Endothelial cell of umbilical vein (primary cell): ENCODE data around the gene ACTR1A. TPM values are rescaled to one million over a fixed set of nuclear protein-coding genes. Genes with fewer than 3 reads are reported as not detected.

Experiments
- BruUV-seq: library from RNA; stranded (reverse); fragments of 400-500 nt; replicated peaks from 2 replicates; lab custom pipeline; 2021; lab: Mats Ljungman, UMichigan
- CTCF ChIA-PET: fragments of 300-600, 350-600 bp; sonication (Branson Sonifier 250); formaldehyde crosslinking; loops from one replicate; lab custom pipeline; 2021; ENCODE audit warnings: antibody characterized with exemption, inconsistent platforms; lab: Charles Lee
- POLR2A ChIA-PET: fragments of 300-600, 350-600 bp; sonication (Branson Sonifier 250); formaldehyde crosslinking; loops from one replicate; lab custom pipeline; 2021; ENCODE audit warnings: antibody characterized with exemption, inconsistent platforms; lab: Charles Lee
- DNase-seq: peaks from one replicate; pipeline ENCODE4 v3.0.0-alpha.2; 2011; ENCODE audit warnings: low read depth, low spot score
- FAIRE-seq: peaks from 2 replicates; lab custom pipeline; 2011; peaks lifted over from hg19 to GRCh38; lab: Jason Lieb, UNC
- H2AFZ ChIP-seq: 2 replicates; pipeline ENCODE4 v1.6.0; 2012; ENCODE audit warnings: low read depth, low read length, control low read depth, inconsistent platforms
- H3K27ac ChIP-seq: 2 replicates; pipeline ENCODE4 v1.5.1; 2011; ENCODE audit warnings: low read depth, mild to moderate bottlenecking, control low read depth, low read length, moderate library complexity; ENCODE audit not compliant: insufficient read depth
- H3K27me3 ChIP-seq, 2 experiments: 2 replicates each; pipeline versions ENCODE4 v1.6.0 to v1.6.1; 2011; ENCODE audit warnings: low read length in 2 of 2, mixed read lengths in 1 of 2; ENCODE audit not compliant: control insufficient read depth in 2 of 2, insufficient read depth in 2 of 2
- H3K36me3 ChIP-seq, 2 experiments: 2 replicates in 1 of 2; 3 replicates in 1 of 2; pipeline ENCODE4 v1.5.1; 2011; ENCODE audit warnings: low read length in 2 of 2, mild to moderate bottlenecking in 1 of 2, moderate library complexity in 1 of 2; ENCODE audit not compliant: control insufficient read depth in 2 of 2, insufficient read depth in 2 of 2; ENCODE audit errors: extremely low read depth in 1 of 2
- H3K4me1 ChIP-seq: 3 replicates; pipeline ENCODE4 v1.5.1; 2011; ENCODE audit warnings: mild to moderate bottlenecking, low read length; ENCODE audit not compliant: control insufficient read depth, insufficient read depth; ENCODE audit errors: extremely low read depth
- H3K4me2 ChIP-seq: 2 replicates; pipeline ENCODE4 v1.6.1; 2011; ENCODE audit warnings: low read length, control low read depth, mixed read lengths; ENCODE audit not compliant: insufficient read depth
- H3K4me3 ChIP-seq, 3 experiments: fragments of 200-600 bp in 1 of 3; sonication (generic), shearing (Covaris generic) in 1 of 3; replicated peaks in 1 of 3; 2 replicates each; pipeline ENCODE4 v1.5.1; 2011 to 2016; ENCODE audit warnings: control low read depth in 3 of 3, low read length in 3 of 3, mild to moderate bottlenecking in 2 of 3, inconsistent platforms in 1 of 3, low read depth in 1 of 3, moderate library complexity in 1 of 3; ENCODE audit not compliant: insufficient read depth in 1 of 3
- H3K79me2 ChIP-seq: 2 replicates; pipeline ENCODE4 v1.6.0; 2012; ENCODE audit warnings: low read length, inconsistent platforms; ENCODE audit not compliant: control insufficient read depth, insufficient read depth
- H3K9ac ChIP-seq: replicated peaks from 2 replicates; pipeline ENCODE3; 2011; ENCODE audit warnings: low read length, control low read depth; ENCODE audit not compliant: insufficient read depth; ENCODE audit errors: extremely low read depth
- H3K9me1 ChIP-seq: replicated peaks from 3 replicates; pipeline ENCODE4 v1.6.0; 2011; ENCODE audit warnings: mild to moderate bottlenecking, low read length; ENCODE audit not compliant: control insufficient read depth, insufficient read depth; ENCODE audit errors: extremely low read depth
- H3K9me3 ChIP-seq: replicated peaks from 2 replicates; pipeline ENCODE4 v1.5.1; 2012; ENCODE audit warnings: low read length, inconsistent platforms; ENCODE audit not compliant: control insufficient read depth, insufficient read depth
- H4K20me1 ChIP-seq: replicated peaks from 2 replicates; pipeline ENCODE3; 2011; ENCODE audit warnings: mild to moderate bottlenecking, low read length; ENCODE audit not compliant: control insufficient read depth, insufficient read depth; ENCODE audit errors: extremely low read depth
- EZH2 ChIP-seq: IDR thresholded peaks from 2 replicates; pipeline ENCODE4 v1.6.1; 2012; ENCODE audit warnings: borderline replicate concordance, low read depth, mild to moderate bottlenecking, moderate library complexity, low read length, inconsistent platforms; ENCODE audit not compliant: severe bottlenecking
- FOS ChIP-seq: IDR thresholded peaks from 2 replicates; pipeline ENCODE4 v1.6.1; 2011; ENCODE audit warnings: mild to moderate bottlenecking, low read length, moderate library complexity, borderline replicate concordance; ENCODE audit not compliant: insufficient read depth
- GATA2 ChIP-seq: IDR thresholded peaks from 2 replicates; pipeline ENCODE4 v1.7.0; 2011; ENCODE audit warnings: low read depth, mild to moderate bottlenecking, moderate library complexity, mixed read lengths, low read length; ENCODE audit not compliant: insufficient read length, insufficient read depth
- JUN ChIP-seq: IDR thresholded peaks from 2 replicates; pipeline ENCODE4 v1.6.1; 2011; ENCODE audit warnings: borderline replicate concordance, low read depth; ENCODE audit not compliant: insufficient read length, insufficient read depth
- MYC ChIP-seq: IDR thresholded peaks from one replicate; pipeline ENCODE4 v1.6.1; 2011; ENCODE audit warnings: mild to moderate bottlenecking, low read depth, low read length
- POLR2A ChIP-seq: IDR thresholded peaks from 2 replicates; pipeline ENCODE4 v1.6.1; 2012; ENCODE audit warnings: low read depth, mild to moderate bottlenecking, control low read depth, low read length
- POLR2AphosphoS5 ChIP-seq: IDR thresholded peaks from 2 replicates; pipeline ENCODE4 v1.6.1; 2012; ENCODE audit warnings: low read depth, mild to moderate bottlenecking, control low read depth, low read length, moderate library complexity; ENCODE audit not compliant: insufficient read depth
- dilution Hi-C: fragments of 300-500 bp; cut with MboI; formaldehyde crosslinking; loops from one replicate; pipeline ENCODE4 v1.15.0; 2019; ENCODE audit warnings: low sequenced_read_pairs; ENCODE audit not compliant: extremely low pct_ligation_motif_present
- intact Hi-C: fragments of 100-400 bp; cut with micrococcal nuclease; formaldehyde crosslinking; loops from one replicate; pipeline ENCODE4 v1.10.0; 2022
- polyA plus RNA-seq, 4 experiments: library from polyadenylated mRNA; depleted of rRNA in 3 of 4; stranded (reverse) in 3 of 4; unstranded in 1 of 4; fragments of >200 nt; gene quantifications; 2 replicates each; pipeline versions ENCODE4 v1.2.1 to v1.2.3, GENCODE V29; 2011 to 2012; ENCODE audit warnings: missing spikeins in 1 of 4
- total RNA-seq: library from RNA; stranded (reverse); gene quantifications from 2 replicates; pipeline ENCODE4 v1.2.3, GENCODE V29; 2021
- TF ChIP-seq, protein P1 (sequence below), 2 donors: IDR thresholded peaks; 1 replicate in 1 of 2; 2 replicates in 1 of 2; pipeline ENCODE4 v1.5.1; 2011; ENCODE audit warnings: low read length in 2 of 2, mild to moderate bottlenecking in 2 of 2, moderate library complexity in 2 of 2, control low read depth in 1 of 2, inconsistent platforms in 1 of 2, low read depth in 1 of 2; ENCODE audit not compliant: insufficient read depth in 1 of 2; ENCODE audit errors: extremely low read depth in 1 of 2
- TF ChIP-seq, protein P2 (sequence below): IDR thresholded peaks from 2 replicates; pipeline ENCODE4 v1.6.1; 2011; ENCODE audit not compliant: insufficient read depth, insufficient read length

The ACTR1A gene
- total and polyA plus RNA-seq, 2 donors (not counting 3 experiments of a cell fraction or from before 2014, with no cell fraction given), result 155 to 164 TPM

DNA sequence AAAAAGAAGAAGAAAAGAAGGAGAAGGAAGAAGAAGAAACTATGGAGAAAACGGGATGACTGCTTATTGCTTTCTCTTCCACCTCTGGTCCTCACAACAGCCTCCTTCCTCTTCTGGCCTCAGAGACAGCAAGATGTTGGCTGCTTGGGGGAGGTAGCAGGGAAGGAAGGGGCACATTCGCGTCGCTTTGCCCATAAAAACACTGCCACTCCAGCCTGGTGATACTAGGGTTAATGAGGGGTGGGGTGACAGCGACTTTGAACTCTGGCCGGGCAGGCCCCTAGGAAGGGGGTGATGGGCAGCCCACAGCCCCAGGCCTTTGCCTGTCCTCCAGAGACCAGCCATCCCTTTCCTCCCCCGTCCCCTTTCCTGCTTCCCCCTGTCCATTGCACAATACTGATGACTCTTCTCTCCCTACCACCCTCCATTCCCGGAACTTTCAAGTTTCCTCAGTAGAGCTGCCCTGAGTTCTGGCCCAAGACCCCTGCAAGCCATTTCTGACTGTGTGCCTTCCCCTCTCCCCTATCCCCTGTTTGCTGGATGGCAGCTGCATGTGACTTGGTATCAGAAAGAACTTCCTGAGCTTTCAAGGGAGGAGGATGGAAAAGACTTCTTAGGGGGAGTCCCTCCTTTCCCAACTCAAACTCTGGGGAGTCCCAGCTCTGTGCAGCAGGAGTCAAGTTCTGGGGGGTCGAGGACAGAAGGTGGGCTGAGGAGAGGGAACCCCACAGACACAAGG, 67.9 kb downstream of the ACTR1A start:
- peaks cover 7% of the 10 kb centered on the region for H3K4me1 ChIP-seq
- H3K4me2 ChIP-seq, result no peak overlapping the region
- intact Hi-C loops (no loop called here), dilution Hi-C loops (no loop called here)
- no peak for TF ChIP-seq GATA2
- TF ChIP-seq MYC, result no peak
- TF ChIP-seq, protein P1, sequence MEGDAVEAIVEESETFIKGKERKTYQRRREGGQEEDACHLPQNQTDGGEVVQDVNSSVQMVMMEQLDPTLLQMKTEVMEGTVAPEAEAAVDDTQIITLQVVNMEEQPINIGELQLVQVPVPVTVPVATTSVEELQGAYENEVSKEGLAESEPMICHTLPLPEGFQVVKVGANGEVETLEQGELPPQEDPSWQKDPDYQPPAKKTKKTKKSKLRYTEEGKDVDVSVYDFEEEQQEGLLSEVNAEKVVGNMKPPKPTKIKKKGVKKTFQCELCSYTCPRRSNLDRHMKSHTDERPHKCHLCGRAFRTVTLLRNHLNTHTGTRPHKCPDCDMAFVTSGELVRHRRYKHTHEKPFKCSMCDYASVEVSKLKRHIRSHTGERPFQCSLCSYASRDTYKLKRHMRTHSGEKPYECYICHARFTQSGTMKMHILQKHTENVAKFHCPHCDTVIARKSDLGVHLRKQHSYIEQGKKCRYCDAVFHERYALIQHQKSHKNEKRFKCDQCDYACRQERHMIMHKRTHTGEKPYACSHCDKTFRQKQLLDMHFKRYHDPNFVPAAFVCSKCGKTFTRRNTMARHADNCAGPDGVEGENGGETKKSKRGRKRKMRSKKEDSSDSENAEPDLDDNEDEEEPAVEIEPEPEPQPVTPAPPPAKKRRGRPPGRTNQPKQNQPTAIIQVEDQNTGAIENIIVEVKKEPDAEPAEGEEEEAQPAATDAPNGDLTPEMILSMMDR (IDR thresholded peaks at IDR 0.05; ENCODE audit: extremely low read depth in 1 of 2, insufficient read depth in 1 of 2, low read depth in 1 of 2, low read length in 2 of 2), result no peak
- TF ChIP-seq POLR2A, result no peak
- TF ChIP-seq POLR2AphosphoS5, result no peak
- no peak for TF ChIP-seq FOS
- no peak for TF ChIP-seq EZH2
- TF ChIP-seq JUN, result no peak
- TF ChIP-seq, protein P2, sequence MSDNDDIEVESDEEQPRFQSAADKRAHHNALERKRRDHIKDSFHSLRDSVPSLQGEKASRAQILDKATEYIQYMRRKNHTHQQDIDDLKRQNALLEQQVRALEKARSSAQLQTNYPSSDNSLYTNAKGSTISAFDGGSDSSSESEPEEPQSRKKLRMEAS, result no peak
- no peaks in the 10 kb centered on the region for H3K9me1 ChIP-seq
- FAIRE-seq (no peak), DNase-seq (no peak)
- H3K27me3 ChIP-seq, result peaks cover 11 to 22% of the 10 kb centered on the region in 2 experiments
- CTCF ChIA-PET, result interaction anchor here (0.9 to 1.7 kb wide), 5 partner anchors 12 to 196 kb away, joined by 3 to 6 read pairs (median 4); no protein-coding TSS in a partner anchor
- peaks cover 9% of the 10 kb centered on the region for H3K79me2 ChIP-seq
- no peaks in the 10 kb centered on the region for H3K36me3 ChIP-seq
- H3K27ac ChIP-seq, result no peak overlapping the region
- POLR2A ChIA-PET, result no interaction called here
- H3K9ac ChIP-seq, result no peak overlapping the region
- BruUV-seq, result no TSS peak
- H2AFZ ChIP-seq, result no peak overlapping the region
- H3K9me3 ChIP-seq, result no peaks in the 10 kb centered on the region
- H3K4me3 ChIP-seq, result no peak overlapping the region
- H4K20me1 ChIP-seq, result no peaks in the 10 kb centered on the region
